GM19099 (cell line): Measurements from ENCODE around the gene TMEM45A.

Experiments
- POLR2A ChIP-seq: IDR thresholded peaks from 3 replicates; pipeline ENCODE4 v1.6.1; 2011; ENCODE audit warnings: low read depth; ENCODE audit not compliant: insufficient read length; ENCODE audit errors: extremely low read depth

TMEM45A gene

DNA sequence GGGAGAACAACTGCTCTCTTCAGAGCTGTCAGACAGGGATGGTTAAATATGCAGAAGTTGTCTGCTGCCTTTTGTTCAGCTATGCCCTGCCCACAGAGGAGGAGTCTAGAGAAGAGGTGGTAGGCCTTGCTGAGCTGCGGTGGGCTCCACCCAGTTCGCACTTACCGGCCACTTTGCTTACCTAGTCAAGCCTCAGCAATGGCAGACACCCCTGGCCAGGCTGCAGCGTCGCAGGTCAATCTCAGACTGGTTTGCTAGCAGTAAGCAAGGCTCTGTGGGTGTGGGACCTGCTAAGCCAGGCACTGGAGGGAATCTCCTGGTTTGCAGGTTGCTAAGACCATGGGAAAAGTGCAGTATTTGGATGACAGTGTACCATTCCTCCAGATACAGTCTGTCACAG, 12.3 kb upstream of the TMEM45A start:
- no peak for TF ChIP-seq POLR2A

- TF ChIP-seq POLR2A = no peak
Observed at GRCh38 chr3:100482176-100482575, 10.2 kb upstream of the TMEM45A start.

DNA sequence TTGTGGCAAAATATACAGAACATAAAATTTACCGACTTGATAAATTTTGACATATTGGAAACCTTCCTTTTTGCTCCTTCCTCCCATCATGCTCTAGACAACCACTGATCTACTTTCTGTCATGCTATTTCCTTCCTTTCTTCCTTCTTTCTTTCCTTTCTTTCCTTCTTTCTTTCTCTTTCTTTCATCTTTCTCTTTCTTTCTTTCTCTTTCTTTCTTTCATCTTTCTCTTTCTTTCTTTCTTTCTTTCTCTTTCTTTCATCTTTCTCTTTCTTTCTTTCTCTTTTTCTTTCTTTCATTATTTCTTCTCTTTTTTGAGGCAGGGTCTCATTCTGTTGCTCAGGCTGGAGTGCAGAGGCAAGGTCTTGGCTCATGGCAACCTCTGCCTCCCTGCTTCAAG, 8.9 kb upstream of the TMEM45A start:
- TF ChIP-seq POLR2A = no peak

DNA sequence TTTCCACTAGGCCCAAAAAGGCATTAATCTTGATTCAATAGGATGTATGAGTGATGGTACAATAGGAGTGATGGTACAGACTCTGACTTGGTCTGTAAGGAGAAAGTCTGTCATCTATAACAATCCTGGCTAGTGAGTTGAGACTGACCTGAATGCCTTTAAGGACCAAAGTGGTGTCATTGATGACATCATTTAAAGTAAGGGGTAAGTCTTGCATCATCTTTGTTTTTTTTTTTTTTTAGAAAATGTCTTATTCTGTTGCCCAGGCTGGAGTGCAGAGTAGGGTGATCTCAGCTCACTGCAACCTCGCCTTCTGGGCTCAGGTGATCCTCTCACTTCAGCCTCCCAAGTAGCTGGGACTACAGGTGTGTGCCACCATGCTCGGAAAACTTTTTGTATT, 5.6 kb upstream of the TMEM45A start:
- TF ChIP-seq POLR2A = no peak

DNA sequence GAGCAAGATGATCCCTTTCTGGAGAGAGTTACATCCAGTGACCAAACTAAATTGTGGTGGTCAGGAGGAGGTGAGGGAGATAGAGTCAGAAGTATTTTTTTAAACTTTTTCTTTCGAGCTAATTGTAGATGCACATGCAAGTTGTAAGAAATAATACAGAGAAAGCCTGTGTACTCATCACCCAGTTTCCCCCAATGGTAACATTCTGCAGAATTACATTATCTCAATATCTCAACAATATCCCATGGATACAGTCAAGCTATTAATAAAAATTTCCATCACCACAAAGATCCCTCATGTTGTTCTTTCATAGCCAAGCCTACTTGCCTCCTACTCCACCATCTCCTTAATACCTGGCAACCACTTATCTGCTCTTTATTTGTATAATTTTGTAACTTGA, 3.3 kb upstream of the TMEM45A start:
- TF ChIP-seq POLR2A = no peak

- no peak for TF ChIP-seq POLR2A
Observed at GRCh38 chr3:100496711-100497261, 4.4 kb downstream of the TMEM45A start.

DNA sequence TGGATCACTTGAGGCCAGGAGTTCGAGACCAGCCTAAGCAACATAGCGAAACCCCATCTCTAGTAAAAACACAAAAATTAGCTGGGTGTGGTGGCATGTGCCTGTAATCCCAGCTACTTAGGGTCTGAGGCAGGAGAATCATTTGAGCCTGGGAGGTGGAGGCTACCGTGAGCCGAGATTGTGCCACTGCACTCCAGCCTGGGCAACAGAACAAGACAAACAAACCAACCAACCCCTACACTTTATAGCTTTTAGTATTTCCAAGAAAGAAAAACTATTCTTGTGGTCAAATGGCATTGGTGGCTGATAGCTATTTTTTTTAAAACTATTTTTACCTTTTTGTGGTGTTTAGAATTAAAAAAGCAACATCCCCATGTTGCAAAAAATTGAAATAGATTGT, 7.2 kb downstream of the TMEM45A start:
- no peak for TF ChIP-seq POLR2A

DNA sequence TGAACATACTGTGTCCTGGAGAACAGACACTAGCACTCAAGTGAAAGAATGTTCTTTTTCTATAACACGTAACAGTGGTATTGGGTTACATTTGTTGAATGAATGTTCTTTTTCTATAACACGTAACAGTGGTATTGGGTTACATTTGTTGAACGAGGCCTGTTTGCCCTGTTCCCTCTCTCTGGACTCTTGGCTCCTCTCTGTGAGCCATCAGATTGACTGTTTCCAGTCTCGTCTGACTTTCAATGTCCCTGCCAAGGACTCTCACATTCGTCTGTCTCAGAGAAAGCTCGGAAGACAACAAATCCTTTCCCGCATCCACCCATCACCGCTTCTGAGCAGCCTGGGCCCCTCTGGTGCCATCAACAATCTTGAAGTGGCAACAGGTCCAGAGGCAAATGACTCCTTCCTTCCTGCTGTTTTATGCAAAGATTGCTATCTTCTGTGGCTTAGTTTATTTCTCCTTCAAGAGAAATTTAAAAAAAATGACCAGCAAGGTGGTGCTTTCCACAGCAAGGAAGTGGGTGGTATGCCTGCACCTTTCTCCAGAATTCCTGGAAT, 8.0 kb downstream of the TMEM45A start:
- TF ChIP-seq POLR2A = no peak

DNA sequence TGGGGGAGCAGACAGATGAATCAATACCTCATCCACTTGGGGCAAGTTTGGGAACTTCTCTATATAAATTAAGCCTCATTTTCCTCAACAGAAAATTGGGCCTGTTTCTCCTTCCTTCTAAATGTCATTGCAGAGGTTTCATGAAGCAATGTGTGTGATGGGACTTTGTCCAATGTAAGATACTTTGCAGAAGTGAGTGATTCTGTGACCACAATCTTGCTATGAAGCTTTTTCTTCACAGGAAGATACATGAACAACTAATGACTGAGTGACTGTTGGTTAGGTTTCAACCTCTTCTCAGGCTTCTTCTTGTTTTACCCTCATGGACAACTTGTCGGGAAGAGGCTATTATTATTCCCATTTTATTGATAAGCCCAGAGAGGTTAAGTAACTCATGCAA, 11.0 kb downstream of the TMEM45A start:
- no peak for TF ChIP-seq POLR2A

DNA sequence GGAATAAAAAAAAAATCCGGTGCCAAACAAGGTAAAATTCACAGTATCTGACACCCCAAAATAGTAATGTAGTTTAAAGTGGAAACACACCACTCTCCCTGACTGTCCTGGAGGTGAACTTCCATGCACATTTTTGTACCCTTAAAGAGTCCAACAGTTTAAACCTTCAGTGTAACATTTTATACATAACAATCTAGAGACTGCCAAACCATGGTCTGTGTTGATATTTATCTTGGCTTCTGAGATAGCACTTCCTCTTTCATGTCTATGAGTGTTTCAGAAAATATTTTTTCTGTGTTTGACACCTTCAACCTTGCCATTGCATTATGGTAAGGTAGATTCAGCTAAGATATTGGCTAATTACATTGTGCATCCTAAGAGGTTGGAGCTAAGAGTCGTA, 13.9 kb downstream of the TMEM45A start:
- no peak for TF ChIP-seq POLR2A

GRCh38 chr3:100516232-100516631, 23.8 kb downstream of the TMEM45A start:
- TF ChIP-seq POLR2A = no peak

GRCh38 chr3:100516838-100517237, 24.4 kb downstream of the TMEM45A start:
- TF ChIP-seq POLR2A = no peak

DNA sequence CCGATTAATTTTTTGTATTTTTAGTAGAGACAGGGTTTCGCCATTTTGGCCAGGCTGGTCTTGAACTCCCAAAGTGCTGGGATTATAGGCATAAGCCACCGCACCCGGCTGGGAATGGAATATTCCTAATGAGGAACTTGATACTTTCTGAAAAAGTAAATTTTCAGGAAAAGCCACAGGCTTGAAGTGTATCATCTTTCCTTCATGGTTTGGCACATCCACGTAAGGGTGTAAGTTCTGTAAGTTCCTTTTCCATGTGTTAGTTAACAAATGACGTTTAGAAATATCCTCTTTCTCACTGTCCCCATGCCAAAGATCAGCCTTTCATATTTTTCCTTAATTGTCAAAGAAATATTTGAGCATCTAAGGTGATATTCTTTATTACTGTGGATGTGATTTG, 24.9 kb downstream of the TMEM45A start:
- TF ChIP-seq POLR2A = no peak

GRCh38 chr3:100518244-100518643, 25.8 kb downstream of the TMEM45A start:
- TF ChIP-seq POLR2A = no peak

DNA sequence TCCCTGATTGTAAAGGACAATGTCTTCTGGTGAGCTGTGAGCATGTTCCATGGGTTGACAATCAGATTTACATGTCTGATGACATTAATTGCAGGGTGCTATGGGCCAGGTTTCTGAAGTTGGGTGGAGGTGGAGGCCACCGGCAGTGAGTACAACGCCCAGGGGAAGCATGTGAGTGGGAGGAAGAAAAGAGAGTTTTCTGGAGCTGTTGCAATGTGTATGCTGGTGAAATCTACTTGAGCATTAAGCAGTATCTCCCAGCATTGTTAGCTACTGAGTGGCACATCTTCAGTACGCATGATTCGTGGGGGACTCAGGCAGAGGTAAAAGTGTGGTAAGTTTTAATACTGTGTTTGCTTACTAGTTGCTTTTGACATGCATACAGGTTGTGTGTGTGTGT, 26.6 kb downstream of the TMEM45A start:
- no peak for TF ChIP-seq POLR2A

- no peak for TF ChIP-seq POLR2A
Observed at GRCh38 chr3:100521439-100521845, 29.0 kb downstream of the TMEM45A start.

DNA sequence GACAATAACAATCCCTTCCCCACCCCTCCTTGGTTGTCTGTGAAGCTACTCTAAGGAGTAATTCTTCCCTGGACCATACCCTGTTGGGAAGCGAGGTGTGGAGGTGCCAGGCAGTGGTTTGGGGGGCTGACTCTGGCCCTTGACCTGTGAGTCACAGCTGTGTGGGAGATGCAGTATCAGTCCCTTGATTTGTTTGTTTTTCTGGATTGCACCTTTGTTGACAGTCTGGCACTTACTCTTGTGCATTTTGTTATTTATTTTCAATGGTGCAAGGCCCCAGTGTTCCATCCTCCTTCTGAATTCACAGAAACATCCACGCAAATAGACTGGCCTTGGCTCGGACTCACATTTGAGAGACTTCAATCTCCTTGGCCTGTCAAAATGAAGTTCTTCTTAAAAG, 29.7 kb downstream of the TMEM45A start:
- TF ChIP-seq POLR2A = no peak

DNA sequence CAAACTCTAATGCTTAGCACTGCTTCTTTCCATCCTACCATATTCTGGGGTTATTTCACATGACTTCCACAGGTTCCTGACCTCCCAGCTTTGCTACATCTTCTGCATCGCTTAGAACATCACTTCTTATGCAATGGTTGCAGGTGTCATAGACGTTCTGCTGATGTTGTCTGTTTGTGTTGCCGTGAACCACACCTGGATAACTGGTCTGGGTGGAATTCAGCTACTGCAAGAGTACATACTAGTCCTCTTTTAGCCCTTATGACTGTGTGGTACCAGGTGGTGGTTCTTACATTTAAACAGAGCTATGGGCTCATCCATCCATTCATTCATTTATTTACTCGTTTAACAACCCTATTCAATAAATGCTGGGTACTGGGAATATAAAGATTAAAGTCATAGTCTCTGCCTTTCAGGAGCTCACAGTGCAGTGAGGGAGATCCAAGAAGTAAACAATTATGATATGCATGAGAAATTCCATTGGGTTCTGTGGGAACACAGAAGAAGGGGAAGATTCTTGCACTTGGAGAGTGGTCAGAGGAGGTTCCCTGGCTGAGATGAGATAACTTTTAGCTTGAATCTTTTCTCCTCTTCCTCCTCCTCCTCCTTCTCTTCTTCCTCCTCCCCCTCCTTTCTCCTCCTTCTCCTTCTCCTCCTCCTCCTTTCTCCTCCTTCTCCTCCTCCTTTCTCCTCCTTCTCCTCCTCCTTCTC, 30.8 kb downstream of the TMEM45A start:
- no peak for TF ChIP-seq POLR2A
